RWPE2 (cell line): ENCODE measurements around the gene FABP2.

Source experiments
- ATAC-seq: fragments of 200-7000 bp; cut with Tn5 transposase; 3 replicates; pipeline ENCODE4 v1.9.1; 2021; ENCODE audit warnings: low read depth
- DNase-seq: peaks from one replicate; pipeline ENCODE4 v3.0.0-alpha.2; 2020; ENCODE audit warnings: low spot score
- H3K27ac ChIP-seq: fragments of 450-650 bp; 2 replicates; pipeline ENCODE4 v1.5.1; 2017; ENCODE audit warnings: mild to moderate bottlenecking; ENCODE audit not compliant: poor library complexity, severe bottlenecking
- H3K27me3 ChIP-seq: fragments of 250-450 bp; sonication (Bioruptor Pico); 2 replicates; pipeline ENCODE4 v1.5.1; 2021; ENCODE audit warnings: mild to moderate bottlenecking, moderate library complexity; ENCODE audit not compliant: insufficient read depth, poor library complexity, severe bottlenecking
- H3K36me3 ChIP-seq: fragments of 250-450 bp; sonication (Bioruptor Pico); 2 replicates; pipeline ENCODE4 v1.5.1; 2020; ENCODE audit warnings: low read depth, mild to moderate bottlenecking, moderate library complexity
- H3K4me1 ChIP-seq: fragments of 250-450 bp; sonication (Bioruptor Pico); 2 replicates; pipeline ENCODE4 v1.5.1; 2021; ENCODE audit warnings: mild to moderate bottlenecking, moderate library complexity; ENCODE audit not compliant: insufficient read depth, poor library complexity, severe bottlenecking
- H3K4me3 ChIP-seq: fragments of 250-450 bp; sonication (Bioruptor Pico); 2 replicates; pipeline ENCODE4 v1.5.1; 2021; ENCODE audit warnings: mild to moderate bottlenecking, moderate library complexity; ENCODE audit not compliant: severe bottlenecking
- H3K9me3 ChIP-seq: fragments of 250-450 bp; sonication (Bioruptor Pico); 2 replicates; pipeline ENCODE4 v1.5.1; 2021; ENCODE audit warnings: mild to moderate bottlenecking, moderate library complexity; ENCODE audit not compliant: severe bottlenecking
- CTCF ChIP-seq: fragments of 450-650 bp; IDR thresholded peaks from one replicate; pipeline ENCODE4 v1.5.1; 2017; ENCODE audit warnings: mild to moderate bottlenecking, moderate library complexity; ENCODE audit not compliant: poor library complexity, severe bottlenecking

The FABP2 gene

DNA sequence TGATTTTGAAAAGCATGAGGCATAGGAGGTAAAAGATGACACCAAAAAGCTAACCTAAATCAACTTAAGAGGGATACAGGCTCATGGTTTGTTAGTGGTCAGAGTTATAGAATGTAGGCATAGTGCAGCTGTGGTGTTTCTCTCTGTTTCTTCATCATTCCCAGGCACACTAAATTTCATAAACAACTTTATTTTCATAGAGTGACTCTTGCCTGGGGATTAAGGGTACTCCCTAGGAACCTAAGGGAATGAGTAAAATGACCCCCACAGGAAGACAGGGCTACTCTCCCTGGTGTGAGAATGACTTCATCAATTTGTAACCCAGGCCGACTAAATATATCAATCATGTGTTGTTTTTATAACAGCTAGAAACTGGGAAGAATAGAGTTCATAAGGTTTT is 11.1 kb downstream of the FABP2 start:
- Histone ChIP-seq H3K36me3 (no peaks in the 10 kb centered on the region), H3K27ac (no peak overlapping the region), H3K27me3 (no peaks in the 10 kb centered on the region), H3K4me1 (no peaks in the 10 kb centered on the region), H3K4me3 (no peak overlapping the region), H3K9me3 (peaks cover 3% of the 10 kb centered on the region)
- ATAC-seq (no peak), DNase-seq (no peak)
- TF ChIP-seq CTCF: no peak

DNA sequence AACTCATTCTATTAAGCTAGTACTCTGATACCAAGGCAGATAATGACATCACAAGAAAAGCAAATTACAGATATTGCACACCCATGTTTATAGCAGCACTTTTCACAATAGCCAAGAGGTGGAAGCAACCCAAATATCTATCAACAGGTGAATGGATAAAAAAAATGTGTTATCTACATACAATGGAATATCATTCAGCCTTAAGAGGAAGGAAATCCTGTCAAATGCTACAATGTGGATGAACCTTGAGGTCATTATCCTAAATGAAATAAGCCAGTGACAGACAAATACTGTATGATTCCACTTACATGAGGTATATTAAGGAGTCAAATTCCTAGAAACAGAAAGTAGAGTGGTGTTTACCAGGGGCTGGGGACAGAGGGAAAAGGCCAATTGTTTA is 14.3 kb downstream of the FABP2 start:
- no peak for DNase-seq
- H3K9me3 ChIP-seq: peaks cover 3% of the 10 kb centered on the region
- H3K4me1 ChIP-seq: no peaks in the 10 kb centered on the region
- no peak overlapping the region for H3K27ac ChIP-seq
- no peak for TF ChIP-seq CTCF
- H3K4me3 ChIP-seq: no peak overlapping the region
- no peaks in the 10 kb centered on the region for H3K27me3 ChIP-seq
- H3K36me3 ChIP-seq: no peaks in the 10 kb centered on the region
- no peak for ATAC-seq

DNA sequence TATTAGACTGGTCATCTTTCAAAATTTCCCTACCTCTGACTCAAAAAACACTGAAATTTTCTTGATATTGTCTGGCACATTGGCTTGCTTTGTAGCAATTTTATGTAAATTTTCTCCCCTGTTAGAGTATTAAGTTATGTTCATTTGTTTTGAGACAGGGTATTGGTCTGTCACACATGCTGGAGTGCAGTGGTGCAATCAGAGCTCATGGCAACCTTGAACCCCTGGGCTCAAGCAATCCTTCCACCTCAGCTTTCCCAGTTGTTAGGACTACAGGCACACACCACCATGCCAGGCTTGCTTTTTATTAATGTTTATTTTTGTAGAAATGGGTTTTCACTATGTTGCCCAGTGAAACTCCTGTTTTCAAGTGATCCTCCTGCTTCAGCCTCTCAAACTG is 17.5 kb downstream of the FABP2 start:
- no peak for ATAC-seq
- Histone ChIP-seq H3K4me3 (no peak overlapping the region), H3K4me1 (no peaks in the 10 kb centered on the region), H3K36me3 (no peaks in the 10 kb centered on the region), H3K27me3 (no peaks in the 10 kb centered on the region), H3K9me3 (peaks cover 3% of the 10 kb centered on the region), H3K27ac (no peak overlapping the region)
- no peak for TF ChIP-seq CTCF
- no peak for DNase-seq

GRCh38 chr4:119303587-119304305 is 18.2 kb downstream of the FABP2 start:
- Histone ChIP-seq H3K36me3 (no peaks in the 10 kb centered on the region), H3K27me3 (no peaks in the 10 kb centered on the region), H3K4me1 (no peaks in the 10 kb centered on the region), H3K4me3 (no peak overlapping the region), H3K9me3 (peaks cover 3% of the 10 kb centered on the region), H3K27ac (no peak overlapping the region)
- DNase-seq (no peak), ATAC-seq (no peak)
- no peak for TF ChIP-seq CTCF

DNA sequence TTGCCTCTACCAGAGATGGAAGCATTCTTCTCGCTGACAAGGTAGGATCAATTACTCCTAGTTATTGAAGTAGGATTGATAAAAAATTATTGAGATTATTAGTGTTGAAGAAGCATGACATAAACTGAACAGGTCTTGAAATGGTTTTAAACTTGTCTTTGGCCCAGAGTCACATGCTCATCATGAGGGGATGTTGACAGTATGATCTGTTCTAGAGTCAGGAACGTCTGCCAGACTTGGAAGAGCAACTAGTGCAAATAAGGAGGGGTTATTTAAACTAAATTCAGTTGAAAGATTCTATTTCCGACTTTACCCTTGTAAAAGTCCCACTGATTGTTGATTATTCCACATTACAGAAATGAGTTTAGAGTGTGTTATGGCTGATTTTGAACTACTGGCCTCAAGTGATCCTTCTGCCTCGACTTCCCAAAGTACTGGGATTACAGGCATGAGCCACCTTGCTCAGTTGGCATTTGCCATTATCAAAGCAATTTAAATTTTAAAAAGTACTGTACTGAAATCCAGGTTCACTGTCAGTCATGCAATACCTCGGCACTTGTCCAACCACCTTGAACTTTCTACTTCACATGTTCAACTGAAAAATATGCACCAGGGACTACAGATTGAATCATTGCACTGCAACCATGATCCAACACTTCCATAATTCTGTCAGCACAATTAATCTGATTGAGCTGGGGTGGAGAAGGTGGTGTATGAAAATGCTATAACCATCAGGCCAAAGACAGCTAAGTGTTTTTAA is 19.7 kb downstream of the FABP2 start:
- peaks cover 14% of the 10 kb centered on the region for H3K36me3 ChIP-seq
- no peak for TF ChIP-seq CTCF
- no peak overlapping the region for H3K27ac ChIP-seq
- H3K4me3 ChIP-seq: no peak overlapping the region
- no peak for DNase-seq
- no peaks in the 10 kb centered on the region for H3K27me3 ChIP-seq
- ATAC-seq: no peak
- H3K9me3 ChIP-seq: peaks cover 3% of the 10 kb centered on the region
- H3K4me1 ChIP-seq: peaks cover 3% of the 10 kb centered on the region
